Smooth muscle cell (in vitro differentiated cells): ENCODE data around the gene KRT72. TPM values are rescaled to one million over a fixed set of nuclear protein-coding genes. Genes with fewer than 3 reads are reported as not detected.
A peak's percentile ranks its signal among the peaks of the same experiment; 100 is the strongest.

Experiments
- DNase-seq: peaks from one replicate; lab custom pipeline; 2025; ENCODE audit not compliant: unreplicated experiment; lab: John Stamatoyannopoulos, UW
- H2AFZ ChIP-seq: fragments of 200-600 bp; sonication (generic); 2 replicates; pipeline ENCODE4 v1.6.0; 2016; ENCODE audit warnings: antibody characterized with exemption, low read depth, mild to moderate bottlenecking
- H3F3A ChIP-seq: fragments of 200-600 bp; sonication (generic); 2 replicates; pipeline ENCODE4 v1.6.0; 2017; ENCODE audit warnings: antibody characterized with exemption, low read depth
- H3K27ac ChIP-seq: fragments of 200-600 bp; sonication (generic); 2 replicates; pipeline ENCODE4 v1.5.1; 2016; ENCODE audit warnings: low read depth, mild to moderate bottlenecking
- H3K27me3 ChIP-seq: fragments of 200-600 bp; sonication (generic); 2 replicates; pipeline ENCODE4 v1.6.1; 2016; ENCODE audit warnings: low read depth, mild to moderate bottlenecking
- H3K36me3 ChIP-seq: fragments of 200-600 bp; sonication (generic); 2 replicates; pipeline ENCODE4 v1.5.1; 2016; ENCODE audit warnings: low read depth
- H3K4me1 ChIP-seq: fragments of 200-600 bp; sonication (generic); 2 replicates; pipeline ENCODE4 v1.5.1; 2016; ENCODE audit warnings: low read depth
- H3K4me2 ChIP-seq: fragments of 200-600 bp; sonication (generic); 2 replicates; pipeline ENCODE4 v1.6.0; 2016; ENCODE audit warnings: mild to moderate bottlenecking
- H3K4me3 ChIP-seq: fragments of 200-600 bp; sonication (generic); 2 replicates; pipeline ENCODE4 v1.5.1; 2016; ENCODE audit warnings: mild to moderate bottlenecking
- H3K79me2 ChIP-seq: fragments of 200-600 bp; sonication (generic); 2 replicates; pipeline ENCODE4 v1.6.0; 2016; ENCODE audit warnings: low read depth, mild to moderate bottlenecking
- H3K9ac ChIP-seq: fragments of 200-600 bp; sonication (generic); 2 replicates; pipeline ENCODE4 v1.6.0; 2016; ENCODE audit warnings: low read depth
- H3K9me3 ChIP-seq: fragments of 200-600 bp; sonication (generic); replicated peaks from 2 replicates; pipeline ENCODE4 v1.5.1; 2016; ENCODE audit warnings: low read depth
- H4K20me1 ChIP-seq: fragments of 200-600 bp; sonication (generic); 2 replicates; pipeline ENCODE4 v1.6.0; 2016; ENCODE audit warnings: low read depth
- WGBS: methylation state at CpG from one replicate; pipeline ENCODE4 v1.1.7; 2016; ENCODE audit warnings: low lambda C conversion rate; 5-methylcytosine and 5-hydroxymethylcytosine counted together
- polyA plus RNA-seq: library from polyadenylated mRNA; unstranded; fragments of >200 nt; fragmentation: Nextera tagmentation; extraction: Ambion mirVana; gene quantifications from 2 replicates; pipeline ENCODE4 v1.2.1, GENCODE V29; 2016
- total RNA-seq: library from RNA; depleted of rRNA; stranded (reverse); fragments of >200 nt; gene quantifications from 2 replicates; pipeline ENCODE4 v1.2.3, GENCODE V29; 2014
- TF ChIP-seq, protein P1 (sequence below): fragments of 200-600 bp; sonication (generic); IDR thresholded peaks from 2 replicates; pipeline ENCODE4 v1.5.1; 2017; ENCODE audit warnings: borderline replicate concordance, mild to moderate bottlenecking, antibody characterized with exemption; ENCODE audit not compliant: insufficient read depth, poor library complexity, severe bottlenecking

The KRT72 gene
- total and polyA plus RNA-seq, 2 experiments from 2014 or later: not detected

DNA sequence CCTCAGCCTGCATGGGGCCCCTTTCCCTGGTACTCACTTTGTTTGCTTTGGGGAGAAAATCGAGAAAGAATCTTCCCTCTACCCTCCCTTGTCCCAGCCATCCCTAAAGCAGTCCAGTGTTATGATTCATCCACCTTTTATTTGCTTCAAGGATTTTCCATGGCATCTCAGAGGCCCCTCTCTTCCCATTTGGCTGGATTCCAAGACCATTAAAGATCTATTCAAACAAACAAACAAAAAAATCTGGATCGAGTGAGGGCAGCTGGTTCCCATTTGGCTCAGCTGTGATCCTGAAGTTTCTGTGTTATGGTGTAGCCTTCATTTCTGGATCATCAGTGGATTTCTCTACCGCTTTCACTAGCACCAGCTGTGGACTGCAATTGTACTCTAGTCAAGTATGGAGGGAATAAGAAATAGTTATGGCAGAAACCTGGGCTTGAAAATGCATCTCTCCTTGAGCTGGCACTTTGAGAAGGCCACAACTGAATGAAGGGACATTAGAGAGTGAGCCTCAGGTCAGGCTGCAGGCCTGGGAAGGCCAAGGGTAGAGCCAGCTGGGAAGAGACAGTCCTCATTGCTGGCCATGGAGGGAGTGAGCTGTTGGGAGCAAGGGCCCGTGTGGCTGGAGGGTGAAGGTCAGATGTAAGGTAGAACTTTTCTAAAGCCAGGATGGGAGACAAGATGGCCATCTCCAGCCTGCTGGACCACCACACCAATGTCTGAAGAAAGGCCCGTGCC is 62.0 kb downstream of the KRT72 start:
- no peaks in the 10 kb centered on the region for H3K79me2 ChIP-seq
- H3K4me1 ChIP-seq: peaks cover 12% of the 10 kb centered on the region
- TF ChIP-seq, protein P1, sequence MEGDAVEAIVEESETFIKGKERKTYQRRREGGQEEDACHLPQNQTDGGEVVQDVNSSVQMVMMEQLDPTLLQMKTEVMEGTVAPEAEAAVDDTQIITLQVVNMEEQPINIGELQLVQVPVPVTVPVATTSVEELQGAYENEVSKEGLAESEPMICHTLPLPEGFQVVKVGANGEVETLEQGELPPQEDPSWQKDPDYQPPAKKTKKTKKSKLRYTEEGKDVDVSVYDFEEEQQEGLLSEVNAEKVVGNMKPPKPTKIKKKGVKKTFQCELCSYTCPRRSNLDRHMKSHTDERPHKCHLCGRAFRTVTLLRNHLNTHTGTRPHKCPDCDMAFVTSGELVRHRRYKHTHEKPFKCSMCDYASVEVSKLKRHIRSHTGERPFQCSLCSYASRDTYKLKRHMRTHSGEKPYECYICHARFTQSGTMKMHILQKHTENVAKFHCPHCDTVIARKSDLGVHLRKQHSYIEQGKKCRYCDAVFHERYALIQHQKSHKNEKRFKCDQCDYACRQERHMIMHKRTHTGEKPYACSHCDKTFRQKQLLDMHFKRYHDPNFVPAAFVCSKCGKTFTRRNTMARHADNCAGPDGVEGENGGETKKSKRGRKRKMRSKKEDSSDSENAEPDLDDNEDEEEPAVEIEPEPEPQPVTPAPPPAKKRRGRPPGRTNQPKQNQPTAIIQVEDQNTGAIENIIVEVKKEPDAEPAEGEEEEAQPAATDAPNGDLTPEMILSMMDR: no peak
- H3K9ac ChIP-seq: no peak overlapping the region
- no peak overlapping the region for H2AFZ ChIP-seq
- no peak overlapping the region for H3K4me3 ChIP-seq
- H3K36me3 ChIP-seq: no peaks in the 10 kb centered on the region
- no peaks in the 10 kb centered on the region for H3K27me3 ChIP-seq
- no peaks in the 10 kb centered on the region for H4K20me1 ChIP-seq
- peak overlapping the region; percentile 41 for H3K27ac ChIP-seq
- H3F3A ChIP-seq: peaks cover 5% of the 10 kb centered on the region
- peak overlapping the region; percentile 68 for H3K4me2 ChIP-seq
- DNase-seq: no peak
- no peaks in the 10 kb centered on the region for H3K9me3 ChIP-seq
- WGBS: 43% methylated on average over 5 of the region's 5 CpGs

DNA sequence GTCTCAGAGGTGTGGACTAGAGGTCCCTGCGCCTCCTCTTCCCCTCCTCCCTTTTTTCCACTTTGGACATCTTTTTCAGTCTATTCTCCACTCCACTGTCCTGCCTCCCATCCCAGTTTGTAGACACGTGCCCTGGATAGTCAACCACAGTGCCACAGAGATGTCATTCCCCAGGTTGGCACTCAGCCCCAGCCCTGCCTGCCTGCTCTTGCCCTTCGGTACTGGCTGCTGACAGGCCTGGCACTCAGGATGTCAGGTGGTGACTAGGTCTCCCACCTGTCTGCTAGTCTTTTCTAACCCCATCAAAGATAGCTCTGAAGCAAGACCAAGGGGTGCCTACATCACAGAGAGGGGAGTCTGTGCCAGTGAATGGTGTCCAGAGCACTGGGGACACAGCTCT is 64.2 kb downstream of the KRT72 start:
- Histone ChIP-seq H3K36me3 (no peaks in the 10 kb centered on the region), H3K4me1 (peaks cover 12% of the 10 kb centered on the region), H2AFZ (no peak overlapping the region), H3K9me3 (no peaks in the 10 kb centered on the region), H3K4me2 (no peak overlapping the region), H4K20me1 (no peaks in the 10 kb centered on the region), H3K9ac (no peak overlapping the region), H3F3A (peaks cover 5% of the 10 kb centered on the region), H3K27ac (no peak overlapping the region), H3K4me3 (no peak overlapping the region), H3K27me3 (no peaks in the 10 kb centered on the region), H3K79me2 (no peaks in the 10 kb centered on the region)
- TF ChIP-seq, protein P1: no peak
- WGBS: 92% methylated on average over 3 of the region's 3 CpGs
- no peak for DNase-seq

Other genes starting within 250 kb of the KRT72 start
- not detected in 2 replicates for gene KRT85, start 234.0 kb downstream of the KRT72 start, total RNA-seq
- not detected in 2 replicates for gene KRT85, start 234.0 kb downstream of the KRT72 start, polyA plus RNA-seq
- 5.6 and 8.0 TPM in 2 replicates for gene KRT84, start 215.8 kb downstream of the KRT72 start, total RNA-seq
- 0.09 and 2.1 TPM in 2 replicates for gene KRT84, start 215.8 kb downstream of the KRT72 start, polyA plus RNA-seq
- gene KRT82, start 195.1 kb downstream of the KRT72 start, total RNA-seq: not detected in 2 replicates
- gene KRT82, start 195.1 kb downstream of the KRT72 start, polyA plus RNA-seq: 0.23 TPM in 1 of 2 replicates, not detected in the other
- 0.94 and 1.9 TPM in 2 replicates for gene KRT75, start 167.1 kb downstream of the KRT72 start, total RNA-seq
- gene KRT75, start 167.1 kb downstream of the KRT72 start, polyA plus RNA-seq: 0.37 TPM in 1 of 2 replicates, not detected in the other
- 279 and 336 TPM in 2 replicates for gene KRT6B, start 149.3 kb downstream of the KRT72 start, total RNA-seq
- 248 and 250 TPM in 2 replicates for gene KRT6B, start 149.3 kb downstream of the KRT72 start, polyA plus RNA-seq
- 30.2 and 32.6 TPM in 2 replicates for gene KRT6C, start 127.7 kb downstream of the KRT72 start, total RNA-seq
- 22.0 and 26.5 TPM in 2 replicates for gene KRT6C, start 127.7 kb downstream of the KRT72 start, polyA plus RNA-seq
- 985 and 1,128 TPM in 2 replicates for gene KRT6A, start 108.2 kb downstream of the KRT72 start, total RNA-seq
- 460 and 992 TPM in 2 replicates for gene KRT6A, start 108.2 kb downstream of the KRT72 start, polyA plus RNA-seq
- 152 and 209 TPM in 2 replicates for gene KRT5, start 81.1 kb downstream of the KRT72 start, total RNA-seq
- gene KRT5, start 81.1 kb downstream of the KRT72 start, polyA plus RNA-seq: 67.2 and 198 TPM in 2 replicates
- gene KRT71, start 48.3 kb downstream of the KRT72 start, total RNA-seq: not detected in 2 replicates
- not detected in 2 replicates for gene KRT71, start 48.3 kb downstream of the KRT72 start, polyA plus RNA-seq
- gene KRT74, start 27.6 kb downstream of the KRT72 start, total RNA-seq: 0.22 TPM in 1 of 2 replicates, not detected in the other
- gene KRT74, start 27.6 kb downstream of the KRT72 start, polyA plus RNA-seq: not detected in 2 replicates
- gene KRT73, start 17.1 kb upstream of the KRT72 start, total RNA-seq: not detected in 2 replicates
- not detected in 2 replicates for gene KRT73, start 17.1 kb upstream of the KRT72 start, polyA plus RNA-seq
- gene KRT2, start 50.7 kb upstream of the KRT72 start, total RNA-seq: not detected in 2 replicates
- not detected in 2 replicates for gene KRT2, start 50.7 kb upstream of the KRT72 start, polyA plus RNA-seq
- gene KRT1, start 78.9 kb upstream of the KRT72 start, total RNA-seq: 11.1 and 13.5 TPM in 2 replicates
- gene KRT1, start 78.9 kb upstream of the KRT72 start, polyA plus RNA-seq: 3.1 and 5.6 TPM in 2 replicates
- gene KRT77, start 102.1 kb upstream of the KRT72 start, total RNA-seq: 3.8 TPM in 1 of 2 replicates, not detected in the other
- not detected in 2 replicates for gene KRT77, start 102.1 kb upstream of the KRT72 start, polyA plus RNA-seq
- not detected in 2 replicates for gene KRT76, start 175.9 kb upstream of the KRT72 start, total RNA-seq
- gene KRT76, start 175.9 kb upstream of the KRT72 start, polyA plus RNA-seq: not detected in 2 replicates
- gene KRT3, start 194.7 kb upstream of the KRT72 start, total RNA-seq: not detected in 2 replicates
- not detected in 2 replicates for gene KRT3, start 194.7 kb upstream of the KRT72 start, polyA plus RNA-seq
- 0.45 TPM in 1 of 2 replicates, not detected in the other for gene KRT4, start 212.7 kb upstream of the KRT72 start, total RNA-seq
- gene KRT4, start 212.7 kb upstream of the KRT72 start, polyA plus RNA-seq: not detected in 2 replicates
- gene KRT79, start 232.8 kb upstream of the KRT72 start, total RNA-seq: 0.85 and 3.4 TPM in 2 replicates
- 4.1 and 5.5 TPM in 2 replicates for gene KRT79, start 232.8 kb upstream of the KRT72 start, polyA plus RNA-seq
- 1.2 and 2.7 TPM in 2 replicates for gene KRT78, start 247.5 kb upstream of the KRT72 start, total RNA-seq
- gene KRT78, start 247.5 kb upstream of the KRT72 start, polyA plus RNA-seq: 1.6 TPM in 1 of 2 replicates, not detected in the other